ENCODE results near the gene FAM83B. TPM values are rescaled to one million over a fixed set of nuclear protein-coding genes. Genes with fewer than 3 reads are reported as not detected.

The FAM83B gene
- total RNA-seq, 2 donors from 2014 or later = 13.1 to 14.9 TPM

DNA sequence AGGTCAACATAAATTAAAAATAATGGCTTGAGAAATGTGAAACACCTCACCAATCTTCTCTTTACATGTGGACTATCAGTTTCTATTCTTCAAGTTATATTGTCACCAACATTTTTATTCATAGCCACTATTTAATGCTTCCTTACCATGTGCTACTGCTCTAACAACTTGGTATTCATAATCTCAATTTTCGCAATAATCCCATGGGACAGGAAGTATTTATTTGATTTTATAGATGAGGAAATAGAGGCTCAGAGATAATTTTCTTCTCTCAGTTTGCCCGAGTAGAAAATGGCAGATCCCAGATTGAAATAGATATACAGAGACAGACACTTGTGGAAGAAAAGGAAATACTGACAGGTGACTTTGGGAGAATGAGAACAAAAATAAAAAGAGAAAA, 66.6 kb downstream of the FAM83B start:
- no peaks in the 10 kb centered on the region for H3K4me1 Mint-ChIP-seq
- Histone ChIP-seq H3K9ac (ENCODE audit: extremely low read depth, low read length, poor library complexity, severe bottlenecking) (no peak overlapping the region), H3K27ac (ENCODE audit: low read depth, low read length) (no peak overlapping the region), H3K4me3 (ENCODE audit: low read length) (no peak overlapping the region), H3K4me1 (ENCODE audit: control insufficient read depth, insufficient read depth, low read length) (no peaks in the 10 kb centered on the region), H3K27me3 (ENCODE audit: control insufficient read depth, insufficient read depth, low read length, poor library complexity, severe bottlenecking) (no peaks in the 10 kb centered on the region), H3K36me3 (ENCODE audit: control insufficient read depth, insufficient read depth, low read length) (no peaks in the 10 kb centered on the region), H3K9me3 (ENCODE audit: control insufficient read depth, low read length) (no peaks in the 10 kb centered on the region)
- DNase-seq = no peak
- no peak overlapping the region for H3K4me3 Mint-ChIP-seq
- WGBS, 2 experiments (ENCODE audit: insufficient coverage in 1 of 2, insufficient read length in 1 of 2) = 83 to 92% methylated on average over 1 to 2 of the region's 2 CpGs
- H3K9me3 Mint-ChIP-seq = no peaks in the 10 kb centered on the region
- TF ChIP-seq, protein P1, sequence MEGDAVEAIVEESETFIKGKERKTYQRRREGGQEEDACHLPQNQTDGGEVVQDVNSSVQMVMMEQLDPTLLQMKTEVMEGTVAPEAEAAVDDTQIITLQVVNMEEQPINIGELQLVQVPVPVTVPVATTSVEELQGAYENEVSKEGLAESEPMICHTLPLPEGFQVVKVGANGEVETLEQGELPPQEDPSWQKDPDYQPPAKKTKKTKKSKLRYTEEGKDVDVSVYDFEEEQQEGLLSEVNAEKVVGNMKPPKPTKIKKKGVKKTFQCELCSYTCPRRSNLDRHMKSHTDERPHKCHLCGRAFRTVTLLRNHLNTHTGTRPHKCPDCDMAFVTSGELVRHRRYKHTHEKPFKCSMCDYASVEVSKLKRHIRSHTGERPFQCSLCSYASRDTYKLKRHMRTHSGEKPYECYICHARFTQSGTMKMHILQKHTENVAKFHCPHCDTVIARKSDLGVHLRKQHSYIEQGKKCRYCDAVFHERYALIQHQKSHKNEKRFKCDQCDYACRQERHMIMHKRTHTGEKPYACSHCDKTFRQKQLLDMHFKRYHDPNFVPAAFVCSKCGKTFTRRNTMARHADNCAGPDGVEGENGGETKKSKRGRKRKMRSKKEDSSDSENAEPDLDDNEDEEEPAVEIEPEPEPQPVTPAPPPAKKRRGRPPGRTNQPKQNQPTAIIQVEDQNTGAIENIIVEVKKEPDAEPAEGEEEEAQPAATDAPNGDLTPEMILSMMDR (conservative IDR thresholded peaks at IDR 0.05) = no peak
- no peak overlapping the region for H3K27ac Mint-ChIP-seq
- no peaks in the 10 kb centered on the region for H3K36me3 Mint-ChIP-seq (ENCODE audit: low read depth)
- no peaks in the 10 kb centered on the region for H3K27me3 Mint-ChIP-seq (ENCODE audit: insufficient read depth)

DNA sequence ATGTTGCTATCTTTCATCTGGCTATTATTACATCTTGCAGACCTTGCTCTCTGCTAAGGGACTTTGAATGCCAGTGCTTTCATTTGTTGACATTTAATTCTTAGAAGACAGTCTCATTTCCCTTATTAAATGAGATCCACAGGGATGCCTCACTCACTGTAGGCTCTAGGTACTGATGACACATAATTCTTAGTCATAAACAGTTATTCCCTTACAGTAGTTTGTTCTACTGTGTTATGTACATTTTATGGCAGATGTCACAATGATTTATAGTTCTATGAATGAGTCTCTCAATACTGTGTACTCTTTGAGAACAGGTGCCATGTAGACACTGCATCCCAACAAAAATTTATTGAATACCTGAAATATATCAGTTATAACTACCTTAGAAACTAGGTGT, 70.3 kb downstream of the FAM83B start:
- Mint-ChIP-seq H3K4me1 (peaks cover 7% of the 10 kb centered on the region), H3K9me3 (no peaks in the 10 kb centered on the region), H3K4me3 (no peak overlapping the region), H3K36me3 (ENCODE audit: low read depth) (no peaks in the 10 kb centered on the region), H3K27ac (no peak overlapping the region), H3K27me3 (ENCODE audit: insufficient read depth) (no peaks in the 10 kb centered on the region)
- H3K27ac ChIP-seq (ENCODE audit: low read depth, low read length) = no peak overlapping the region
- no peaks in the 10 kb centered on the region for H3K36me3 ChIP-seq (ENCODE audit: control insufficient read depth, insufficient read depth, low read length)
- no peaks in the 10 kb centered on the region for H3K9me3 ChIP-seq (ENCODE audit: control insufficient read depth, low read length)
- no peaks in the 10 kb centered on the region for H3K4me1 ChIP-seq (ENCODE audit: control insufficient read depth, insufficient read depth, low read length)
- no peak overlapping the region for H3K4me3 ChIP-seq (ENCODE audit: low read length)
- TF ChIP-seq, protein P1 (conservative IDR thresholded peaks at IDR 0.05) = no peak
- H3K27me3 ChIP-seq (ENCODE audit: control insufficient read depth, insufficient read depth, low read length, poor library complexity, severe bottlenecking) = no peaks in the 10 kb centered on the region
- H3K9ac ChIP-seq (ENCODE audit: extremely low read depth, low read length, poor library complexity, severe bottlenecking) = no peak overlapping the region
- DNase-seq = no peak

DNA sequence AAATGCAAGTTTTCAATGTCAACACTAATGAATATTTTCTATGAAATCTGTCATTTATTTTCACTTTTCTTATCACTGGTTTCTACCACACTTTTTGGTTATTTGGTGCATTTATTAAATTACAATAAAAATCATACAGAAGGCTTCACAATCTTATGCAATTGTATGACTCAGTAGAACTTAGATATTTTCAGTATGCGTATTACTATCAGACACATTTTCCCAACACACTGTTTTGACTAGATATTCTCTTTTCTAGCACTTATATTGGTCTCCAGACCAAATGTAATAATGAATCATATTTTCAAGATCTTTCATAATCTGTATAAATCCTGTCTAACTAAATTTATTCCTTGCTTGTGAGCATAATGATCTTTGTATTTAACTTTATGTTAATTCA, 74.1 kb downstream of the FAM83B start:
- H3K27ac Mint-ChIP-seq = no peak overlapping the region
- Histone ChIP-seq H3K4me1 (ENCODE audit: control insufficient read depth, insufficient read depth, low read length) (no peaks in the 10 kb centered on the region), H3K27me3 (ENCODE audit: control insufficient read depth, insufficient read depth, low read length, poor library complexity, severe bottlenecking) (no peaks in the 10 kb centered on the region), H3K4me3 (ENCODE audit: low read length) (no peak overlapping the region), H3K9ac (ENCODE audit: extremely low read depth, low read length, poor library complexity, severe bottlenecking) (no peak overlapping the region), H3K27ac (ENCODE audit: low read depth, low read length) (no peak overlapping the region), H3K9me3 (ENCODE audit: control insufficient read depth, low read length) (no peaks in the 10 kb centered on the region), H3K36me3 (ENCODE audit: control insufficient read depth, insufficient read depth, low read length) (no peaks in the 10 kb centered on the region)
- no peaks in the 10 kb centered on the region for H3K27me3 Mint-ChIP-seq (ENCODE audit: insufficient read depth)
- TF ChIP-seq, protein P1 (conservative IDR thresholded peaks at IDR 0.05) = no peak
- H3K9me3 Mint-ChIP-seq = no peaks in the 10 kb centered on the region
- 100% methylated on average over 1 of the region's 1 CpG; no CpG with 5 or more reads in 1 of the 2 experiments for WGBS, 2 experiments (ENCODE audit: insufficient coverage in 1 of 2, insufficient read length in 1 of 2)
- H3K4me1 Mint-ChIP-seq = peaks cover 7% of the 10 kb centered on the region
- no peak overlapping the region for H3K4me3 Mint-ChIP-seq
- no peak for DNase-seq
- no peaks in the 10 kb centered on the region for H3K36me3 Mint-ChIP-seq (ENCODE audit: low read depth)
